ENCODE results near the gene TAS2R40.

TAS2R40 gene

DNA sequence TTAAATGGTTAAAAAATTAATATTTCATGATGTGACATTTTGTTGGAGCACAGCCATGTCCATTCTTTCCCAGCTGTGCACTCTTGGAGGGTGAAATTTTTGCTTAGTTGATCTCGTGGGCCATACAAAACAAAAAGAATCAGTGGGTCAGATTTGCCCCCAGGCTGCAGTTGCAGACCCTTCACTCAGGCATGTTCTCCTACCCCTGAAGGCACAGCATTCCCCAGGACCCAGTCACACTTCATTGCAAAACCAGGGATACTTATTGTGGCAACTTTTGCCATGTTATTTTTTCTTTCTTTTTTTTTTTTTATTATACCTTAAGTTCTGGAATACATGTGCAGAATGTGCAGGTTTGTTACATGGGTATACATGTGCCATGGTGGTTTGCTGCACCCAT lies 6.0 kb downstream of the TAS2R40 start:
- no peak for TF ChIP-seq SIN3A (IDR thresholded peaks at IDR 0.05; ENCODE audit: borderline replicate concordance, insufficient read depth, low read length)
- no peak for TF ChIP-seq REST (IDR thresholded peaks at IDR 0.05; ENCODE audit: insufficient read depth in 1 of 2, low read depth in 2 of 2, low read length in 2 of 2)
- TF ChIP-seq POLR2AphosphoS5 (IDR thresholded peaks at IDR 0.05; ENCODE audit: low read depth, low read length), result no peak
- TF ChIP-seq FOXP2 (optimal IDR thresholded peaks at IDR 0.05; ENCODE audit: borderline replicate concordance, extremely low read depth, extremely low read length, insufficient read depth), result no peak
- TF ChIP-seq TAF1 (IDR thresholded peaks at IDR 0.05; ENCODE audit: borderline replicate concordance, insufficient read depth, low read length), result no peak

DNA sequence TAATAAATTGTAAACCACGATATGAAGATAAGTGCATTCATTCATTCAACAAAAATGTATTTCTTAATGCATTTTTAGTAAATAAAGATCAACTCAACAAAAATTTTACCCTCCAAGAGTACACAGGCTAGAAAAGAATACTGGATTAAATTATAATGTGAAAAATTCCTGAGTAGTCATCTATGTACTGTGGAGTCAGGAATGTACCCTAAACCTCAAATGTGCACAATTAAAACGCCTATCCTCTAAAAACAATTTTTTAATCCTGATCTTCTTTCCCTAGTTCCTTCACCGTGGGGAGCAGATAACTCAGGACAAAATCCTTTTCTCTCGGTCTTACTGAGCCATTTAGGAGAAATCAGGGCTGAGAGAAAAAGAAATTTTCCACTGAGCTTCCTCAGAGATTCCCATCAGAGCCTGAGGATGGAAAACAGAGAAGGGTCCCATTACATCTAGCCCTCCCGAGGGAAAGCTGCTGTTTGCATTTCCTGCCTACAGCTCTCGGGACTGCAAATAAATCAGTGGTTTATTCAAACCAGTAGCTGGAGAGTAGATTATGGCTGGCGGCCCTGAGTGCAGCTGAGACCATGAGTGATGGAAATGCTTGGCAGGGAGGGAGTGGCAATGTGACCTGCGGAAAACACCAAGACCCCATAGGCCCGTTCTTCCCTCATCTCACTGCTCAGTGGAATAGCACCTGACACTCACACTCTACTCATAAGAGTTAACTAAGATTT lies 7.4 kb downstream of the TAS2R40 start:
- TF ChIP-seq TAF1 (IDR thresholded peaks at IDR 0.05; ENCODE audit: borderline replicate concordance, insufficient read depth, low read length) (no peak), SIN3A (IDR thresholded peaks at IDR 0.05; ENCODE audit: borderline replicate concordance, insufficient read depth, low read length) (no peak), REST (IDR thresholded peaks at IDR 0.05; ENCODE audit: insufficient read depth in 1 of 2, low read depth in 2 of 2, low read length in 2 of 2) (no peak)

GRCh38 chr7:143230602-143231457 lies 9.0 kb downstream of the TAS2R40 start:
- TF ChIP-seq FOXP2 (optimal IDR thresholded peaks at IDR 0.05; ENCODE audit: borderline replicate concordance, extremely low read depth, extremely low read length, insufficient read depth) (no peak), POLR2AphosphoS5 (IDR thresholded peaks at IDR 0.05; ENCODE audit: low read depth, low read length) (no peak), SIN3A (IDR thresholded peaks at IDR 0.05; ENCODE audit: borderline replicate concordance, insufficient read depth, low read length) (no peak), TAF1 (IDR thresholded peaks at IDR 0.05; ENCODE audit: borderline replicate concordance, insufficient read depth, low read length) (no peak), REST (IDR thresholded peaks at IDR 0.05; ENCODE audit: insufficient read depth in 1 of 2, low read depth in 2 of 2, low read length in 2 of 2) (no peak)

DNA sequence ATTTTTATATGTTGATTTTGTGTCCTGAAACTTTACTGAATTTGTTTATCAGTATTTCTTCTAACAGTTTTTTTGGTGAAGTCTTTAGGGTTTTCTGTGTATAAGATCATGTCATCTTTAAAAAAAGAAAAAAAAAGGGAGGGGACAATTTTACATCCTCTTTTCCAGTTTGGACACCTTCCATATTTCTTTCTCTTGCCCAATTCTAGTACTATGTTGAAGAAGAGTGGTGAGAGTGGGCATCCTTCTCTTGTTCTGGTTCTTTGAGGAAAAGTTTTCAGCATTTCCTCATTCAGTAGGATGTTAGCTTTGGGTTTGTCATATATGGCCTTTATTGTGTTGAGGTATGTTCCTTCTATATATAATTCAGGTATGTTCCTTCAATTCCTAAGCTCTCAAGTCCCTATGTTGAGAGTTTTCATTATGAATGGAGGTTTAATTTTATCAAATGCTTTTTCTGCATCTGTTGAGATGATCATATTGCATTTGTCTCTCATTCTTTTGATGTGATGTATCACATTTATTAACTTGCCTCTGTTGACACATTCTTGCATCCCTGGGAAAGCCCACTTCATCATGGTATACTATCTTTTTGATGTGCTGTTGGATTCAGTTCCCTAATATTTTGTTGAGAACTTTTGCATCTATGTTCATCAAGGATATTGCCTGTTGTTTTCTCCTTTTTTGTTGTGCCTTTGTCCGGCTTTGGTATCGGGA lies 12.1 kb downstream of the TAS2R40 start:
- TF ChIP-seq POLR2AphosphoS5 (IDR thresholded peaks at IDR 0.05; ENCODE audit: low read depth, low read length) (no peak), SIN3A (IDR thresholded peaks at IDR 0.05; ENCODE audit: borderline replicate concordance, insufficient read depth, low read length) (no peak), REST (IDR thresholded peaks at IDR 0.05; ENCODE audit: insufficient read depth in 1 of 2, low read depth in 2 of 2, low read length in 2 of 2) (no peak)

Data from PFSK-1 (cell line).